GM12892 (cell line): ENCODE results near the gene TEX11.
"Not testable (repeated sequence)": the region's sequence is repeated elsewhere in the genome, so short reads cannot be mapped to it uniquely, and the experiment has no call there.

Source experiments
- DNase-seq: peaks from one replicate; pipeline ENCODE4 v3.0.0; 2011; ENCODE audit not compliant: insufficient read length
- FAIRE-seq: peaks from 2 replicates; lab custom pipeline; 2011; peaks lifted over from hg19 to GRCh38; lab: Jason Lieb, UNC
- POLR2A ChIP-seq: IDR thresholded peaks from 2 replicates; pipeline ENCODE4 v1.6.1; 2011; ENCODE audit warnings: low read depth, low read length, control low read depth
- POLR2AphosphoS5 ChIP-seq: IDR thresholded peaks from 2 replicates; pipeline ENCODE4 v1.6.1; 2011; ENCODE audit warnings: low read depth, low read length, control low read depth
- TAF1 ChIP-seq: IDR thresholded peaks from 2 replicates; pipeline ENCODE4 v1.6.1; 2011; ENCODE audit warnings: low read depth, mild to moderate bottlenecking, control low read depth, low read length, borderline replicate concordance

TEX11 gene

GRCh38 chrX:70834589-70834988, 73.9 kb downstream of the TEX11 start:
- FAIRE-seq, result no peak
- no peak for DNase-seq
- TF ChIP-seq POLR2A (no peak), TAF1 (no peak), POLR2AphosphoS5 (no peak)

DNA sequence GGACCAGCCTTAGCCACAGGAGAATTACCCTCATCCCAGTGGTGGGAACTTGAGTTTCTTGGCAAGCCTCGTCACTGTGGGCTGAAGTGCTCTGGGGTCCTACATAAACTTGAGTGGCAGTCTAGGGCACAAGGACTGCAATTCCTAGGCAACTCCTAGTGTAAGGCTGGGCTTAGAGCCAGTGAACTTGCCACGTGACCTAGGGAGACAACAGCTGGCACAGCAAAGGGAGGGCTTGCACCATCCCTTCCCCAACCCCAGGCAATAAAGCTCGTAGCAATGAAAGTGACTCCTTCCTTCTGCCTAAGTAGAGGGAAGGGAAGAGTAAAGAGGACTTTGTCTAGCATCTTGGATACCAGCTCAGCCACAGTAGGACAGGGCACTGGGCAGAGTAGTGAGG, 81.8 kb downstream of the TEX11 start:
- no peak for DNase-seq
- TF ChIP-seq TAF1 (no peak), POLR2A (no peak), POLR2AphosphoS5 (no peak)
- FAIRE-seq, result no peak

- DNase-seq (no peak), FAIRE-seq (no peak)
These were observed 83.1 kb downstream of the TEX11 start for GRCh38 chrX:70825366-70825765.

DNA sequence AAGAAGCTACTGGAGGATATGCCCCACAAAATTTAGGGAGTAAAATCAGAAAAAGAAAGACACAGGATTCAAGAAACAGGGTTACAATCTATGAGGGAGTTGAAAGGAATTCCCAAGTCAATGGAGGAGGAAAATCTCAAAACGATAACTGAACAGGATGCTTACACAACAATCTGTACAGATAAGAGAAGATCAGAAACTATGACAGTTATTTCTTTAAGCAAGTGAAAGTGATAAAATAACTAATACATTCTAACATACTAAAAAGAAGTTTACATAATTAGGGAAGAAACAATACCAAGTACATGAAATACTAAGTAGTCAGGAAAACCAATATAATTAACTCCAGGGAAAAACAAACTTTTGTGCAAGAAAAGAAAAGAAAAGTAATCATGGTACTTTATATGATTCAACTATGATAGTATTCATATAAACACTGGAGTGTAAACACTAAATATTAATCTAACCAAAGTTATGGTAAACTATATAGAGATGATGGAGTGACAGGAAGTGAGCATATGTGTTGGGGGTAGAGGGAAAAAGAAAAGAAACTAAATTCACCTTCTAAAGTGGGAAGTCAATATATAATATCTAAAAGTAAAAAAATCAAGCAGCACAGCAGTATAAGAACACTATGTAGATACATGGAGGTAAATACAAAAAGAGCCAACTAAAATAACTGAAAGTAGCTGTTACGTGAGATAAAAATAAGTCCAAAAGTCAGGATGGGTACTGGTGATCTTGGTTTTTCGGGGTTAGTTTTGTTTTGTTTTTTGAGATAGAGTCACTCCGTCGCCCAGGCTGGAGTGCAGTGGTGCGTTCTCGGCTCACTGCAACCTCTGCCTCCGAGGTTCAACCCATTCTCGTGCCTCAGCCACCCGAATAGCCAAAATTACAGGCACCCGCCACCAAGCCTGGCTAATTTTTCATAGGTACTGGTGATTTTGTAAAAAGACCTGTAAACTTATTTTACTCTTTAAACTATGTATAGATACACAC, 99.3 kb downstream of the TEX11 start:
- FAIRE-seq (no peak), DNase-seq (no peak)
- TF ChIP-seq POLR2AphosphoS5 (no peak), TAF1 (no peak), POLR2A (no peak)

More at GRCh38 chrX:70825366-70825765, 83.1 kb downstream of the TEX11 start:
- TF ChIP-seq POLR2A (no peak), POLR2AphosphoS5 (no peak), TAF1 (no peak)

DNA sequence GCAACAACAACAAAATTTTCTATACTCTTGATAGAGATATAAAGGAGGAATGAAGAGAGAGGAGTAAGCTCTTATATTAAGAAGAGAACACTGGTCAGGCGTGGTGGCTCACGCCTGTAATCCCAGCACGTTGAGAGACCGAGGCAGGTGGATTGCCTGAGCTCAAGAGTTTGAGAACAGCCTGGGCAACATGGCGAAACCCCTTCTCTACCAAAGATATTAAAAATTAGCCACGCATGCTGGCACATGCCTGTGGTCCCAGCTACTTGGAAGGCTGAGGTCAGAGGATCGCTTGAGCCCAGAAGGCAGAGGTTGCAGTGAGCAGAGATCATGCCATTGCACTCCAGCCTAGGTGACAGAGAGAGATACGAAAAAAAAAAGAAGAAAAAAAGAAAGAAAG, 102.4 kb downstream of the TEX11 start:
- TF ChIP-seq TAF1, result no peak
- DNase-seq, result no peak
- no peak for FAIRE-seq

DNA sequence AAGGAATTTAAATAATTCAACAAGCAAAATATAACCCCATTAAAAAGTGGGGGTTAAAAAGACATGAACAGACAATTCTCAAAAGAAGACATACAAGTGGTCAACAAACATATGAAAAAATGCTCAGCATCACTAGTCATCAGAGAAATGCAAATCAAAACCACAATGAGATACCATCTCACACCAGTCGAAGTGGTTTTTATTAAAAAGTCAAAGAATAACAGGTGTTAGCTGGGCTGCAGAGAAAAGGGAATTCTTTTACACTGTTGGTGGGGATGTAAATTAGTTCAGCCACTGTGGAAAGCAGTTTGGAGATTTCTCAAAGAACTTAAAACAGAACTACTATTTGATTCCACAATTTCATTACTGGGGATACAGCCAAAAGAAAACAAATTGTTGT, 111.8 kb downstream of the TEX11 start:
- DNase-seq, FAIRE-seq: not testable (repeated sequence)

DNA sequence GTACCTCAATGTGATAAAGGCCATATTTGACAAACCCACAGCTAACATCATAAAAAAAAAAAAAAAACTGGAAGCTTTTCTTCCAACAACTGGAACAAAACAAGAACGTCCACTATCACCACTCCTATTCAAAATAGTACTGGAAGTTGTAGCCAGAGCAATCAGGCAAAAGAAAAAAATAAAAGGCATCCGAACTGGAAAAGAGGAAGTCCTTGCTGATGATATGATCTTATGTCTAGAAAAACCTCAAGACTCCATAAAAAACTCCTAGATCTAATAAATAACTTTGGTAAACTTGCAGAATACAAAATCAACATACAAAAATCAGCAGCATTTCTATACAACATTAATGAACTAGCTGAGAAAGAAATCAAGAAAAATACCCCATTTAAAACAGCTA, 134.3 kb downstream of the TEX11 start:
- FAIRE-seq, result no peak
- TF ChIP-seq POLR2A (no peak), POLR2AphosphoS5 (no peak), TAF1 (no peak)

DNA sequence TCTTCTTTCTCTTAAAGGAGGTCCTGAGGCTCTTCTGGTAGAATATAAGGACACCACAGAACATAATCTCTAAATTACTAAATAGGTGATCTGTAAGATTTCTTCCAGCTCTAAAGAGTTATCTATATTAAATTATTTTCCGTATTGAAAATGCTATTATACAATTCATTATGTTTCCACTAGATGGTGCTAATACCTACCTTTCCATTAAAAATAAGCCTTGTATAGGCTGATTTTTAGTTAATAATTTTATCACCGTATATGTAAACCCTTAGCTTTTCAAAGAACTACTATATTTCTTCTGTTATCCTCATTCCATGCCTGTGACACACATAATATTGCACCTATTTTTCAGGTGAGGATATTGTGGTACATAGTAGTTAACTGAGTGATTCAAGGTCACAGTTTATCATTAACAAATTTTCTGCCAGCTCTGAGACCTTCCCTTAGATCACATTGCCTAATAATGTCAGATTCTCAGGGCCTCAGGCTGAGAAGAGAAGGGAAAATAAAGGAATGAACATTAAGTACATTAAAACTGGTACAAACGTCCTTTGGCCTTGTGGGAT, 138.8 kb downstream of the TEX11 start:
- DNase-seq (no peak), FAIRE-seq (no peak)
- TF ChIP-seq TAF1 (no peak), POLR2A (no peak), POLR2AphosphoS5 (no peak)

More for the DNA sequence above, 134.3 kb downstream of the TEX11 start:
- no peak for DNase-seq

DNA sequence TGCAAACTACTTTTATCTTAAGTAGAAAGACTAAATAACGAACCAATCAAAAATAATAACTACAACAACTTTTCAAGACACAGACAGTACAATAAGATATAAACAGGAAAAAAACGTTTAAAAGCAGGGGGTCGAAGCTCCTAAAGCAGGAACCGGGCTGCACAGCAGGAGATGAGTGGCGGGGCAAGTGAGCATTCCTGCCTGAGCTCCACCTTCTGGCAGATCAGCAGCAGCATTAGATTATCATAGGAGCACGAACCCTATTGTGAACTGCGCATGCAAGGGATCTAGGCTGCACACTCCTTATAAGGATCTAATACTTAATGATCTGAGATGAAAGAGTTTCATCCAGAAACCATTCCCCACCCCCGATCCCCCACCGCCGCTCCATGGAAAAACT, 146.2 kb downstream of the TEX11 start:
- TF ChIP-seq POLR2AphosphoS5, result no peak
- TF ChIP-seq POLR2A, result no peak
- TF ChIP-seq TAF1, result no peak
- DNase-seq, result no peak

DNA sequence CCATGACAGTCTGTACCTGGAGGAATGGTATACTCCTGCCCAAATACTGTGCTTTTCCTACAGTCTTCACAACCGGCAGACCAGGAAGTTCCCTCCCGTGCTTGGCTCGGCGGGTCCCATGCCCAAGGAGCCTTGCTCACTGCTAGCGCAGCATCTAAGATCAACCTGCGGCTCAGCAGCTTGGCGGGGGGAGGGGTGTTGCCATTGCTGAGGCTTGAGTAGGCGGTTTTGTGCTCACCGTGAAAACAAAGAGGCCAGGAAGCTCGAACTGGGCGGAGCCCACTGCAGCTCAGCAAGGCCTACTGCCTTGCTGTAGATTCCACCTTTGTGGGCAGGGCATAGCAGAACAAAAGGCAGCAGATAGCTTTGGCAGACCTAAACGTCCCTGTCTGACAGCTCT, 152.7 kb downstream of the TEX11 start:
- TF ChIP-seq POLR2A (no peak), POLR2AphosphoS5 (no peak), TAF1 (no peak)
- DNase-seq (no peak), FAIRE-seq (no peak)

More for the DNA sequence above, 146.2 kb downstream of the TEX11 start:
- no peak for FAIRE-seq

DNA sequence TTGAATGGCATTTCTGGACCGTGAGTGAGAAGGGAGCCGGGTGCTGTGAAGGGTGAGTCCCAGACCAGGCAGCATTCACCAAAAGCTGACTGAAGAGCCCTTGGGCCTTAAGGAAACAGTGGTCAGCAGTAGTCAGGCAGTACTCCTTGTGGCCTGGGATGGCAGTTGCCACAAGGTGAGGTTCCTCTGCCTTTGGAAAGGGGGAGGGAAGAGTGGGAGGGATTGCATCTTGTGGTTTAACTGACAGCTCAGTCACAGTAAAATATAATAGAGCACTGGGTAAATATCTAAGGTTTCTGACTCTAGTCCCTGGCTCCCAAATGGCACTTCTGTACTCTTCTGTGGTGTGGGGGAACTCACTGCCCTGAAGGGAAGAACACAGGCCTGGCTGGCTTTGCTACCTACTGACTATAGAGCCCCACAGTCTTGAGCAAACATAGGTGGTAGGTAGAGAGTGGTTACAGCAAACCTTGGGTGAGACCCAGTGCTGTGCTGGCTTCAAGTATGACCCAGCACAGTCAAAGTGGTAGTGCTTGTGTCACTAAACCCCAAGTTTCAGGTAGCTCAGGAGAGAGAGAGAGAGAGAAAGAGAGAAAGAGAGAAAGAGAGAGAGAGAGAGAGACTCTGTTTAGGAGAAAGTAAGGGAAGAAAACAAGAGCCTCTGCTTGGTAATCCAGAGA, 154.2 kb downstream of the TEX11 start:
- TF ChIP-seq POLR2AphosphoS5 (no peak), POLR2A (no peak), TAF1 (no peak)

GRCh38 chrX:70733774-70734173, 174.7 kb downstream of the TEX11 start:
- not testable (repeated sequence) for FAIRE-seq

More for the DNA sequence above, 154.2 kb downstream of the TEX11 start:
- DNase-seq (no peak), FAIRE-seq (no peak)

DNA sequence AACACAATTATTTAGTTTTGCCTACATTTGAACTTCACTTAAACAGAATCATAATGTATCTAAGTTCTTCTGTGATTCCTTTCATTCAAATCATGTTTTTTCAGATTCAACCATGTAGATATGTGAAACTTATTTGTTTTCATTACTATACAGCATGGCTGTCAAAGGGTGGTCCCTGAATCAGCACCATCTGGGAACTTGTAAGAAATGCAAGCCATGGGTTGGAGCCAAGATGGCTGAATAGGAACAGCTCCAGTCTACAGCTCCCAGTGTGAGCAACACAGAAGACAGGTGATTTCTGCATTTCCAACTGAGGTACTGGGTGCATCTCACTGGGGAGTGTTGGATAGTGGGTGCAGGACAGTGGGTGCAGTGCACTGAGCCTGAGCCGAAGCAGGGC, 180.6 kb downstream of the TEX11 start:
- not testable (repeated sequence) for DNase-seq, FAIRE-seq

More at GRCh38 chrX:70733774-70734173, 174.7 kb downstream of the TEX11 start:
- DNase-seq, result not testable (repeated sequence)
